ENCODE results near the gene CORO2B.

The CORO2B gene

DNA sequence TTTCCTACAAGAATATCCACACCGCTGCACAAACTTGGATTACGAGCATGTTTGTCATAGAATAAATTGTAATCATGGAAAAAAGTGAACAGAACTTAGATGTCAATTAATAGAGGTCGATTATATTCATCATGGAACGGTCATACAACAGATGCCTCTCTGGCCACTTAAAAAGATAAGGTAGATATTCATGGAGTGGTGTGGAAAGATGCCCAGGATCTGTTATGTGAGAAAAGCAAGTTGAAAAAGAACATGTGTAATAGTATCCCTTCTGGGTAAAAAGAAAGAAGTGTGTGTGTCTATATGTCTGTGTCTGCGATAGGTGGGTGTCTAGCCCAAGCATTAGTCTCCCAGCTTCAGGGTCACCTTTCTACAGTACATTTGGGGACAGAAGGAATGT is 128.6 kb downstream of the CORO2B start:
- DNase-seq = no peak

DNA sequence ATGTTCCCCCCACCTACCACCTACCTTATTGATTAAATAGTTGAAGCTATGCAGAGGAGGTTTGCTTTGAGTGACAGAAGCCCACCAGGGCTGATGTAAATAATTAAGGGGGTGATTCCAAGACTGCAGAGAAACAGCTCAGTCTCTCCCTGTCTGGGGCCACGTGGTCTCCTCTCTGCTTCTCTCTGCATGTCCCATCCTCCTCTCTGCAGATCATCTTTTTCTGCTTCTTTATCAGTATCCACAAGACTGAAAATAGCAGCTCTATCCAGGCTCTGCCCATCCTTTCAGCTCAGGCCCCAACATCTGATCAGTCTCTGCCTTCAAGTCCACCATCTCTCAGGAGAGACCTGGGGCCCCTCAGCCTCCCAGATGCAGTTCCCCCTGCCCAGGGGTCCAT is 131.1 kb downstream of the CORO2B start:
- DNase-seq = no peak

DNA sequence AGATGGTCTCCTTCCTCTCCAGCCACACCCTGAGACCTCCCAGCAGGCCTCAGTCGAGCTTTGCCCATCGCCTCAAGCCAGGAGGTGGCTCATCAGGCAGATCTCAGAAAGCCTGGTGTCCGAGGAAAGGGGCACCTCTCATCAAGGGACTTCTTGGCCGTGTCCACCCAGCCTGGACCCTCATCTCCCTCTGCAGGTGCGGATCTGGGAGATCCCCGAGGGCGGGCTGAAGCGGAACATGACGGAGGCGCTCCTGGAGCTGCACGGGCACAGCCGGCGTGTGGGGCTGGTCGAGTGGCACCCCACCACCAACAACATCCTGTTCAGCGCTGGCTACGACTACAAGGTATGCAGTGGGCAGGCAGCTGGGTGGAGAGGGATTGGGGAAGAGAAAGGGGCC is 131.7 kb downstream of the CORO2B start:
- DNase-seq = no peak

DNA sequence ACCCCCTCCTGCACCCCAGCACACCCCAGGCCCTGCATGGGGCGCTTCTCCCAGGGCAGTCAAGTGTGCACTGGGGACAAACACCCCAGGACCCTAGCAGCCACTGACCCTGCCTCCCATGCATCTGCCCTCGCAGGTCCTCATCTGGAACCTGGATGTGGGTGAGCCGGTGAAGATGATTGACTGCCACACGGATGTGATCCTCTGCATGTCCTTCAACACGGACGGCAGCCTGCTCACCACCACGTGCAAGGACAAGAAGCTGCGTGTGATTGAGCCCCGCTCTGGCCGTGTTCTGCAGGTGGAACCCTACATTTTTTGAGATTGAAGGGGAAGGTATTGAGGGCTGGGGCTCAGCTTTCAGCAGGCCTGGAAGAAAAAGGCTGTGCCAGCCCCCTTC is 132.6 kb downstream of the CORO2B start:
- no peak for DNase-seq

DNA sequence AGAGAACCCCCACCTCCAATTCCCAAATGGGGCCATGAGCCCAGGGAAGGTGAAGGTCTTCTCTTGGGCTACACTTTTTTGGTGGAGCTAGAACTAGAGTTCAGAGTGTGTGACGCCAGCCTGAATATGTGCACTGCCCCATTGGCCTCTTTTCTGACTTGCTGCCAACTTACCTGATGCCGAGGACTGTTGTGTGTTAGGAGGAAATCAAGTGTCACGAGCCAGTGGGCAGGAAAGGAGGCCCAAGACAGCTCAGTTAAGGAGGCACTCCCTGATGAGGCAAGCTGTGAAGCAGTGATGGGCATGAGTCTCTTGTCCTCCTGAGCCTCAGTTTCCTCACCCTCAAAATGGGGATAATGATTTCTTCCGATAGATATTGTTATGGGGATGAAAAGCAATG is 134.1 kb downstream of the CORO2B start:
- DNase-seq = no peak

DNA sequence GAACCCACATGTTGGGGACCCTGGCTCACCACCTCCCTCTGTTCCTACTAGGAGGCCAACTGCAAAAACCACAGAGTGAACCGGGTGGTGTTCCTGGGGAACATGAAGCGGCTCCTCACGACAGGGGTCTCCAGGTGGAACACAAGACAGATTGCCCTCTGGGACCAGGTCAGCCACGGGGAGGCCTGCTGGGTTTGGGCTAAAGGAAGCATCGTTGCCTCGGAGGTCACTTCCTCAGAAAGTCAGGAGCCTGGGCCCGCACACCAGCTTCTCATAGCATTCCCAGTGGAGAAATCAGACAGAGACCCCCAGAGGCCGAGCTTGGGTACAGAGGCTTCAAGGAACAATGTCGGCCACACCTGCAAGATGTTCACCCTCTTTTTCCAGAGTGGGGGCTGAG is 135.1 kb downstream of the CORO2B start:
- no peak for DNase-seq

DNA sequence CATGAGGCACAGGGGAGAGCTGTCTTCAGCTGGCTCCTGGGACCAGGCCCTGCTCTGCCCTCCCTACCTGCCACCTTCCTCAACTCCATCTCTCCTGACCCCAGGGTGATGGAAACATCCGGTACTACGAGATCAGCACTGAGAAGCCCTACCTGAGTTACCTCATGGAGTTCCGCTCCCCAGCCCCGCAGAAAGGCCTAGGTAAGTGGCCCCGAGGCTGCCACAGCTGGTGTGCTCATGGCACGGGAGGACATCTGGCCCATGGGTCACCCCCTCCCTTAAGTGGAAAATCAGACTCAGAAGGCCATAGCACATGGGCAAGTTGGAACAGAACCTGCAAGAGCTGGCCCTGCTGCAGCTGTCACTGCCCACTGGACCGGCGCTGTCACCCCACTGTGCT is 136.3 kb downstream of the CORO2B start:
- DNase-seq = no peak

DNA sequence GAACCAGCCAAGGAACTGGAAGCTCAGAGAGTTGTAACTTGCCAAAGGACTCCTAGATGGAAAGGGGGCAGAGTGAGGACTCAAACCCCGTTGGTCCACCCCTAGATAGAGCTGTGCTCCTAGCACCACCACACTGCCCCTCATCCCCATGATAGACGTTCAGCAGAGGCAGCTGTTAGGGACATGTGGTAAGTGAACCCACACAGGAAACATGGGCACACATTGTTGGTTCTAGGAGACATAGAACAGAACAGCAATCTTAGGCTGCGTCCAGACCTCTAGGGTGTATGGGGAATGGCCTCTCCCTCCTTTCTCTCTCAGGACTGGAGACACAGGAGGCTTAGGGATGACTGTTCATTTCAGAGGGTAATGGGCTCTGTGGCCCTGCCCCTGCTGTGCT is 139.2 kb downstream of the CORO2B start:
- DNase-seq = no peak

DNA sequence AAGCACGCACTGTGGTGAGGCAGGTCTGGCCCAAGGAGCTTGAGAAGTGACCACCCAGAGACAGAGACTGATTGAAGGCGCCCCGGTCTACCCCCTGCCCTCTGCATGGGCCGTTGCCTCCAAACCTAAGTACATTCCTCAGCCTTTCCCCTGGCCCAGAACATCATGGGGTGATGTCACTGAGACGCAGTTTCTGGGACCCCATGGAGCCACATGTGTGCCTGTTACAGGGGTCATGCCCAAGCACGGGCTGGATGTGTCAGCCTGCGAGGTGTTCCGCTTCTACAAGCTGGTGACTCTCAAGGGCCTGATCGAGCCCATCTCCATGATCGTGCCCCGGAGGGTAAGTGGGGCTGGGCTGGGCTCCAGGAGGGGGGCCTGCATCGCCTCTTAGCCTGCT is 139.7 kb downstream of the CORO2B start:
- no peak for DNase-seq

DNA sequence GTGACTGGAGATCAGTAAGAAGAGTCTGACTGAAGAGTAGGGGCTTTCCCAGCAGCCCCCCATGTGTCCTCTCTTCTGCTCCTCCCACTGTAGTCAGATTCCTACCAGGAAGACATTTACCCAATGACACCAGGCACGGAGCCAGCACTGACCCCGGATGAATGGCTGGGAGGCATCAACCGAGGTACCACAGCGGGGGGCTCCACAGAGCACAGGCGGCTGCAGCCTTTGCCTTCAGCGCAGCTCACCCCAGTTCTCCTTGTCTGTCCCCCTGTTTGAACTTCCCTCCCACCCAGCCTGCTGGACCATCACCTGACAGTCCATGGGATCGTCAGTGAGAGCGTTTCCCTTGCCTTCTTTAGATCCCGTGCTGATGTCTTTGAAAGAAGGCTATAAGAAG is 140.3 kb downstream of the CORO2B start:
- no peak for DNase-seq

DNA sequence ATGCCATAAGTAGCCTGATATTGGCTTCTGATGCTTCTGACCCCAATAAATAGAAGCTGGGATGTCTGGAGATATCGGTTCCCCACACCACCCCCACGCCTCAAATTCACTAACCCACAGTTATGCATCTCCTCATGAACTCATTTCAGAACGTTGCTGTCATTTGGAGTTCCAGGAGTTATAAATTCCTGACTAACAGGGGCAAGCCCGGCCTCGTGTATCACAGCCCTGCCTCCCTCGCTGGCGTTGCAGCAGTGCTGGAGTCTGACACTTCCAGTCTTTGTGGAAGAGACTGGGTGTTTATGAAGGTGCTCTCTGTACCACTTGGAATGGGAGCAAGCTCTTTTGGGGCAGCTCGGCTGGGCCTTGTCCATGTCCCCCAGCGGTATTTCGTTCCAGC is 140.9 kb downstream of the CORO2B start:
- DNase-seq = no peak

DNA sequence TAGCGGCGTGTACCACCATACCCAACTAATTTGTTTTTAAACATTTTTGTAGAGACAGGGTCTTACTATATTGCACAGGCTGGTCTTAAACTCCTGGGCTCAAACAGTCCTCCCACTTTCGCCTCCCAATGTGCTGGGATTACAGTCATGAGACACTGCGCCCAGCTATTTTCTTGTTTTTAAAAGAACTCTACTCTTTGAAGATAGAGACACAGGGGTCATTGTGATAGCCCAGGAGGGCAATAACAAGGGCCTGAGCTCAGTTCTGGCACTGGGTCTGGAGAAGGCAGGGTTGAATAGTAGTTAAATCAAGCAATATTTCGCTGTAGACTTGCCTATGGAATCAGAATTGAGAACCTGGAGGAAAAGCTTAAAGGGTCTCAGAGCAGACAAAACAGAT is 143.1 kb downstream of the CORO2B start:
- DNase-seq = no peak

DNA sequence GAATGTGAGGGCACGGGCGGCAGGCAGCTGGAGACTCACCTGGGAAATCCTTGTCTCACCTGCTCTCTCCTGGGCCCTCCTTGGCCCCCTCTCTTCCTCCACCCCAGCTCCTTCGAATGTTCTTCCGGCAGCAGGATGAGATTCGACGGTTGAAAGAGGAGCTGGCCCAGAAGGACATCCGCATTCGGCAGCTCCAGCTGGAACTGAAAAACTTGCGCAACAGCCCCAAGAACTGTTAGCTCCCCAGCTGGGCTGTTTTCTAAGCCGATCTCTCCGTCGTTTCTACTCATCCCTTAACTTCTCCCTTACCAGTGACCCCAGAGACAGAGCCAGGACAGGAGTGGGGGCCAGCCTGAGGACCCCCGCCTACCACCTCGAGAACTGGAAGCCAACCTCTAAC is 146.9 kb downstream of the CORO2B start:
- no peak for DNase-seq

DNA sequence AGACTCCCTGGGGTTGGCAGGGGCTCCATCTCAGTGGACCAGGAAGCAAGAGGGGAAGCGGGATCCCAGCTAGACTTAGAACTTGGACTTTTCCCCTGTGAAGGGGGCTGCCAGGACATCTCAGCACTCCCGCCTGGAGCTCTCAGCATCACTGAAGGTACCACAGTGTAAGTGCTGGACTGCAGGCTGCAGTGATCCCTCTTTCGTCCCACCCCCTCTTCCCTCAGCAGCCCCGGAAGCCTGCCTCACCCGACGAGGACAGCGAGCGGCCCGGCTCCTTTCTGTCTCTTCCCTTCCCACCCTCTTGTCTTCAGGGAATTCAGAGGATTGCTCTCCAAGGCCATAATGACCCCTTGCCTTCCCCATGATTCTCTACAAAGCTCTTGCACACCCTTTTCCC is 147.5 kb downstream of the CORO2B start:
- no peak for DNase-seq

DNA sequence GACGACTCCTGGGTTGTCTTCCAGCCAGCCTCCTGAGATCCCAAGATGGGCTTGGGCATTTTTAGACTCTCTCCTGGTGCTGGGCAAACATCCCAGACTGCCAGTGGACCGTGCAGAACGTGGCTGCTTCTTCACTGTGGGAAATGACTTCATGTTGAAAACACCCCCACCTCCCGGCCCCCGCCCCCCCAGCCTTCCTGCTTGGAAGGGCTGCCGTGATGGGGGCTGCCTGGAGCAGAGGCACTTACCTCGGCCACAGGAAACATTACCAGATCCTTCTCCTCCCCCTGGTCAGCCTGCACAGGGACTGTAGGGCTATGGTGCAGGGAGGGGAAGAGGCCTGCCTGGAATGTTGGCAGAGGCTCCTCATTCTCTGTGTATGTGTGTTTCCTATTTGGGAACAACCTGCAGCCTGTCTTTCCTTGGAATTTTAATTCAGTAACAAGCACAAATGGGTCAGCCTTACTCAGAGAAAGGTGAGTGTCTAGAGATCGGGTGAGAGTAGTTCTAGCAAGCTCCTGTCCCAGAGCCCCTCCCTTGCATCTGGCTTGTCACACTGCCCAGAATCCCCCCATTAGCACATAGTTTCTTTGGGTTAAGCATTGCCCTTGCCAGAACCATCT is 151.1 kb downstream of the CORO2B start:
- no peak for DNase-seq

DNA sequence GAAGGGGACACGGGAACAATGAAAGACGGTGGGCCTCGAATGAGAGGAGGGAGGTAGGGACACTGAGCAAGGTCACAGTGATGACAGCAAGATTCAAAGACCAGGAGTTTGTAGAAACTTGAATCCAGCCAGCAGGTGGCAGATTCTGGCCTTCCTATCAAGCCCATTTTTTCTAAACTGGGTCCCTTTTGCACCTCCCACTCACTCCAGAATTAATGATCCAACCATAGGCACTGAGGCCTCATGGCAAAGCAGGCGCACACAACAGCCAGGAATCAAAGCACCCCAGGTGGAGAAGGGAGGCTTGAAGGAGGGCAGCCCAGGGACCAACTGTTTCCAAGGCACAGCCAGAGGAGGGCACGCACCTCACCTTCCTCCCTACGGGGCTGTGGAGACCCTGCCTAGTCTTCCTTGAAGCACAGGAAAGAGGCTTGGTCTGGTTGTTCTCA is 151.7 kb downstream of the CORO2B start:
- no peak for DNase-seq

DNA sequence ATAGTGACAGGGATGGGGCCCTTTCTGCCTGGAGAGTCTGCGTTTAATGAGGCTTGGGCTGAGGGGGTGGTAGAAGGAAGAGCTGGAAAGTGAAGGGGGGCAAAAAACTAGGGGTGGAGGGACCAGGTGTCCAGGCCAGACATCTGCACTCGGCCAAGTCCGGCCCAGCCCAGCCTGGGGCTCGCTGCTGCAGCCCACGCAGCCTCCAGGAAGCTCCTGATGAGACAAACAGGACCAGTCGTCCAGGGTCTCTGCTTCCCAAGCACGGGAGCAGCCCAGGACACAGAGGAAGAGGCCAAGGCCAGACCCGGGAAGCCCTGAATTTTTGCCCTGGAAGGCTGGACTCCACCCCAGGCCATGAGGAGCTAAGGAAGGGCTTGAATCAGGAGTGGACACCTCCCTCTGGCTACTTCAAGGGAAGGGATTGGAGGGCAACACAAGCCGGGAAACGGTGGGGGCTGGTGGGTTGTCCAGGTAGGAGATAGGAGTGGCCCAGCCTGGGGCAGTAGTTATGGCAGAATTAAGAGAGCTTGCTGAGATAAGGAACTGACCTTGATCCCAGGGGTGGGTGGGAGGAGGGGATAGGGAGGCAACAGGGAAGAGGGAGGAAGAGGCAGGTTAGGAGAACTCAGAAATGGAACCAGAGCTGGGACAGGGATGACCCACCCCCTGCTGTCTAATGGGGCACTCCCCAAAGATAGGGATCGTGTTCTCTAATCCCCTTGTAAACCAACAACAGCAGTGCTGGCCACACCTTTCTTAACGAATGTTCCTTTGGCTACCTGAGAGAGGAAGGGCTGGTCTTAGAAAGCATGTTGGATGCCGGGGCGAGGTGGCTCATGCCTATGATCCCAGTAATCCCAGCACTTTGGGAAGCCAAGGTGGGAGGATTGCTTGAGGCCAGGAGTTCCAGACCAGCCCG is 152.4 kb downstream of the CORO2B start:
- no peak for DNase-seq

DNA sequence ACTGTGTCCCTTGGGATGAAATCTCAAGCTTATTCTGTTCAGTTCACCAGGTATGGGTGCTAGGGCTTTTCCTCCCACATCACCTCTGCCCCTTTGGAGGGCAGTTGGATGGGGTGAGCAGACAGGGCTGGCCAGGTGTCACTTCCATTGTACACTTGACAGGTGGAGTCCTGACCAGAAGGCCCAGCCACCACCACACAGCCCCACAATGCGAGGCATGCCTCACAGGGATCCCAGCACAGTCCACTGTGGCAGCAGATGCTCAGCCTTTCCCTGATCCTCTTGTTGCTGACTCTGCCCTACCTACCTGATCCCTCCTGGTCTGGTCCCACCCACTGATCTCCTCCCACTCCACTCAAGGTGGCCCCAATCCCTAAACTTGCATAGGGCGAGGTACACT is 153.7 kb downstream of the CORO2B start:
- DNase-seq = no peak

DNA sequence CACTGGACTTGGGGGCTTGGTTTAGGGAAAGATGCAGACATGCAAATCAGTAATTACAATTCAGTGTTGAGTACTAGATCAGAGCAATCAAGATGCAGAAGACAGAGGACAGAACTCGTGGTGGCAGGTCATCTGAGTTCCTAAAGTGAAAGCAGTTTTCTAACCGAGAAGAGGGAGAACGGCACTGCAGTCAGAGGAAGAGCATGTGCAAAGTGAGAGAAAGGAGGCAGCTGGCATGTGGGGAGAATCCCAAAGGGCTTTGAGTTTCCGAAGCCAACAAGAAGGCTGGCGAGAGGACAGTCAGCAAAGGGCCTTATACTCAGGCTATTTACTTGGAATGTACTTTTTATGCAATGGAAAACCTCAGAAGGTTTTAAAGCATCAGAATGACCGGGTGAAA is 154.9 kb downstream of the CORO2B start:
- DNase-seq = no peak

DNA sequence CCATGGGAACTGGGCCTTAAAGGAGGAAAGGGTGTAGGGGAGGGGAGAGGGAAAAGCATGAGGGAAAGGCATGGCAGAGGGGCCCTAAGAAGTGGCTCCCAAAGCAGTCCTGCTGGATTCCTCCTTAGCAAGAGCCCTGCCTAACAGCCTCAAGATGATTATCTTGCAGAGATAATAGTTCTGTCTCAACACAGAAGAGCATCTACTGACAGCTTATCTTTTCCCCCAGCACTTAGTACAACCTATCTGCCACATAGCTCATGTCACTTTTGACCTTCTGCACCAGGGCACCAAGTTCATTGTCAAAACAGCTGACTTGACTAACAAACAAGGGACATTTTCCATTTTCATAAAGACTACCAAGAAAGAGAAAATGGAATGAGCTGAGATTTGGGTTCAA is 155.6 kb downstream of the CORO2B start:
- no peak for DNase-seq

DNA sequence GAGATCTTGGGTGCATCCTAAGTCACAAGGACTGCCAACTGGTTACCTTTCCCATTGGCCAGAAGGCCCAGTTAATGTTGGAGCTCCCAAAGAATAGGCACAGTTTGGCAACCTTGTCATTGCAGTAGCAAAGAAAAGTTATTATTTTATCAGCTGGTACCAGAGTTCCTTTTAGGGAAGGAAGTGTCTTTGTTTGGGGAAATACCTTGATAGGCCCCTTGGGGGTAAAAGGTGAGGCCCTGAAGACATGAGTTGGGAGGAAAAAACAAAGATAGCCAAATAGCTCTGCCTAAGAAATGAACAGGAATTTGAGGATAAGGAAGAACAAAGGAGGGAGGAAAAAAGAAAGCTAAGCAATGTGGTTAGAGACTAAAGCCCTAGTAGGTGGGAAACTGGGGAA is 156.1 kb downstream of the CORO2B start:
- no peak for DNase-seq

DNA sequence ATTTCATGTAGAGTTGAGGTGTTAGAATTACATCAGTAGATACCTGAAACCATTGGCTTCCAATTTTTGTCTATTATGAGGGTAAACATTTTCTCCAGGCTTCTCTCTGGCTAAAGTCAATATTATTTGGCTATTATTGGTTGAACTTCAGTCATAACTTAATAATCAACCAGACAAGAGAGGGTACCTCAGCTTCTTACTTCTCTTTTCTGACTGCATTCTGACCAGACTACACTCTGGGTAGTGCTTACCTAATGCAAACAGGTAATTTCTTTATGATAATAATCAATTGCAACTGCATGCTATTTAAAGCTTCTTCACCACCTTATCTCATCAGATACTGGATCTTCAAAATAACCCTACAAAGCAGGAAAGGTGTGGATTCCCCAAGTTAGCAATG is 156.8 kb downstream of the CORO2B start:
- DNase-seq = no peak

DNA sequence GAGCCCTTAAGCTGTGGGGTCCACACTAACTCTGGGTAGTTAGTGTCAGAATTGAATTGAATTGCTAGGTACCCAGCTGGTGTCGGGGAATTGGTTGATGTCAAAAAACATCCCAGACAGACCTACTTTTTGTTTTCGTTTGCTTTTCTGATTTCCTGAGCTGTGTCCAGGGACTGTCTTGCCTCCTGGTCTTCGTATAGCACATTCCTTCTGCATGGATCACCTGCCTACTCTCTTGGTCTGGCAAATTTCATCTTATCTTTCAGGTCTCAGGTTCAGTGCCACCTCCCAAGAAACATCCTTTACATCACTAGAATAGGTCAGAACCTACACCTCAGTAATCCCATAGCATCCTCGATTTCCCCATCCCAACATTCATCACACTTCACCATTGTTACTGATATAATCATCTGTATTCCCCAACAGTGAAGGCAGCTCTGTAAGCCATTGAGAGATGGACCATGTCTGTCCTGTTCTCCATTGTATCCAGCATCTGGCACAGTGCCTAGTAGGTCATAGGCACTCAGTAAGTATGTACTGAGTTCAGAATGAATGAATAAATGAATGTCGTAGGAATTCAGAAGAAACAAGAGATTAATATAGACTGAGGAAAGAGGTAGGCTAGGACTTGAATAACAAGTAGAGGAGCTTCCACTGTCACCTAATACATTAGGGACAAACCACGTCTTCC is 160.7 kb downstream of the CORO2B start:
- DNase-seq = no peak

DNA sequence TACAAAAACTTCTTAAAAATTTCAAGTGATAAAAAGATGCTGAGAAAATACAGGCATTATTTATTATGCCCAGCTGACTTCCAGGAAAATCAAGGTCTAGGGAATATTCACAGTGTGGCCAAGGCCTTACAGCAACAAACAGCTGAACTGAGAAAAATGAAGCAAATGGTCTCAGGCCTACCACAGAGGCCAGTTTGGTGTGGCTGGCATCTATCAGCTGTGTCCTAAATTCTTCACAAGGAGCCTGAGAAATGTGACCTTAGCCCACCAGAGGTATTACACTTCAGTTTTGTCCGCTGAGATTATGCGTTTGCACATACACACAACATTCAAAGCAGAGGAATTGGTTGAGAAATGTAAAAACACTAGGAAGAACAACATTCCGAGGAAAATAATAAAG is 164.5 kb downstream of the CORO2B start:
- DNase-seq = no peak

Measured in GDM1 (cell line).